GM12878 (cell line): ENCODE measurements around the gene RAPGEF3. TPM values are rescaled to one million over a fixed set of nuclear protein-coding genes. Genes with fewer than 3 reads are reported as not detected.

Experiments
- BCL3 ChIP-seq: IDR thresholded peaks from 2 replicates; pipeline ENCODE4 v1.6.1; 2011; ENCODE audit warnings: borderline replicate concordance, low read depth, mild to moderate bottlenecking, moderate library complexity, low read length; ENCODE audit not compliant: insufficient read depth, poor library complexity, severe bottlenecking
- BHLHE40 ChIP-seq, 2 experiments: fragments of 450-650 bp in 1 of 2; IDR thresholded peaks; 2 replicates each; pipeline ENCODE4 v1.6.1; 2011 to 2017; ENCODE audit warnings: low read depth in 2 of 2, borderline replicate concordance in 1 of 2, improper control_type of control experiment in 1 of 2, low read length in 1 of 2, mild to moderate bottlenecking in 1 of 2
- CBX3 ChIP-seq: fragments of 200-600 bp; sonication (generic); IDR thresholded peaks from 2 replicates; pipeline ENCODE4 v1.6.1; 2016; ENCODE audit warnings: low read depth, borderline replicate concordance
- CTCF ChIP-seq, 3 experiments: IDR thresholded peaks in 2 of 3; conservative IDR thresholded peaks in 1 of 3; 2 replicates each; pipeline ENCODE4 v1.5.1; 2011; ENCODE audit warnings: low read depth in 3 of 3, low read length in 3 of 3, mild to moderate bottlenecking in 3 of 3, control low read depth in 2 of 3, moderate library complexity in 2 of 3, inconsistent platforms in 1 of 3, mixed read lengths in 1 of 3; ENCODE audit not compliant: control insufficient read depth in 2 of 3, insufficient read depth in 1 of 3; ENCODE audit errors: extremely low read depth in 1 of 3
- FOS ChIP-seq: IDR thresholded peaks from 3 replicates; pipeline ENCODE4 v1.6.1; 2011; ENCODE audit warnings: borderline replicate concordance; ENCODE audit not compliant: insufficient read length; ENCODE audit errors: extremely low read depth
- FOXK2 ChIP-seq: fragments of 450-650 bp; IDR thresholded peaks from 2 replicates; pipeline ENCODE4 v1.6.1; 2017; ENCODE audit warnings: mild to moderate bottlenecking, moderate library complexity
- GABPA ChIP-seq: IDR thresholded peaks from 2 replicates; pipeline ENCODE4 v1.6.1; 2014; ENCODE audit warnings: antibody characterized with exemption, low read depth, mild to moderate bottlenecking, inconsistent platforms
- IKZF1 ChIP-seq: fragments of 450-650 bp; conservative IDR thresholded peaks from 2 replicates; pipeline ENCODE4 v1.6.1; 2017; ENCODE audit warnings: antibody characterized with exemption, mild to moderate bottlenecking
- NFYA ChIP-seq: IDR thresholded peaks from 2 replicates; pipeline ENCODE4 v1.6.1; 2011; ENCODE audit warnings: low read depth, mild to moderate bottlenecking, low read length, improper control_type of control experiment, borderline replicate concordance
- NR2F1 ChIP-seq: fragments of 450-650 bp; conservative IDR thresholded peaks from 2 replicates; pipeline ENCODE4 v1.6.1; 2017; ENCODE audit warnings: mild to moderate bottlenecking
- POLR2A ChIP-seq: IDR thresholded peaks from 2 replicates; pipeline ENCODE4 v1.6.1; 2011; ENCODE audit warnings: low read depth, mild to moderate bottlenecking, low read length
- PRDM15 ChIP-seq: fragments of 450-650 bp; formaldehyde crosslinking; IDR thresholded peaks from 2 replicates; pipeline ENCODE4 v1.4.0; 2020; ENCODE audit warnings: mild to moderate bottlenecking, moderate library complexity
- RBBP5 ChIP-seq: fragments of 200-600 bp; sonication (generic); conservative IDR thresholded peaks from 2 replicates; pipeline ENCODE4 v1.6.1; 2016
- SIN3A ChIP-seq: IDR thresholded peaks from 2 replicates; pipeline ENCODE4 v1.6.1; 2012; ENCODE audit warnings: low read depth, low read length, improper control_type of control experiment
- SIX5 ChIP-seq: IDR thresholded peaks from 2 replicates; pipeline ENCODE4 v1.6.1; 2011; ENCODE audit warnings: mild to moderate bottlenecking, low read depth, low read length, moderate library complexity; ENCODE audit not compliant: severe bottlenecking
- SMAD1 ChIP-seq: fragments of 450-650 bp; IDR thresholded peaks from 2 replicates; pipeline ENCODE4 v1.6.1; 2018; ENCODE audit warnings: mild to moderate bottlenecking, low read depth; ENCODE audit not compliant: partially characterized antibody
- SRF ChIP-seq, 2 experiments: IDR thresholded peaks; 2 replicates each; pipeline ENCODE4 v1.6.1; 2011; ENCODE audit warnings: low read depth in 2 of 2, low read length in 2 of 2, mild to moderate bottlenecking in 1 of 2, moderate library complexity in 1 of 2
- TCF12 ChIP-seq: IDR thresholded peaks from 2 replicates; pipeline ENCODE4 v1.6.1; 2011; ENCODE audit warnings: low read depth, mild to moderate bottlenecking, low read length
- ZNF384 ChIP-seq: IDR thresholded peaks from 2 replicates; pipeline ENCODE4 v1.6.1; 2012; ENCODE audit warnings: low read depth, mild to moderate bottlenecking, low read length, improper control_type of control experiment, borderline replicate concordance
- ZSCAN29 ChIP-seq: fragments of 450-650 bp; IDR thresholded peaks from 2 replicates; pipeline ENCODE4 v1.6.1; 2017; ENCODE audit warnings: mild to moderate bottlenecking, moderate library complexity
- polyA plus RNA-seq, 11 experiments: library from polyadenylated mRNA; depleted of rRNA in 4 of 11; unstranded in 6 of 11; stranded (reverse) in 5 of 11; fragments of >200 nt; fragmentation: Nextera tagmentation in 4 of 11; fragmentation: Illumina TruSeq in 1 of 11; extraction: Ambion mirVana in 4 of 11; extraction: Trizol in 1 of 11; gene quantifications; 1 replicate in 1 of 11; 2 replicates in 10 of 11; pipeline versions ENCODE4 v1.2.1 to v1.2.3, GENCODE V29; 2011 to 2016; ENCODE audit warnings: inconsistent platforms in 2 of 11, missing spikeins in 2 of 11, low read depth in 1 of 11
- total RNA-seq, 4 experiments: library from RNA; depleted of rRNA in 3 of 4; stranded (reverse); fragments of >200 nt in 3 of 4; fragmentation: Illumina TruSeq in 1 of 4; extraction: Trizol in 1 of 4; gene quantifications; 2 replicates each; pipeline versions ENCODE4 v1.2.1 to v1.2.3, GENCODE V29; 2013 to 2021
- TF ChIP-seq, protein P1 (sequence below): IDR thresholded peaks from 2 replicates; pipeline ENCODE4 v1.6.1; 2012; ENCODE audit warnings: low read depth, low read length, improper control_type of control experiment
- TF ChIP-seq, protein P2 (sequence below): fragments of 150-350 bp; IDR thresholded peaks from 2 replicates; pipeline ENCODE4 v1.6.1; 2014; ENCODE audit warnings: mild to moderate bottlenecking, low read depth, low read length

RAPGEF3 gene
- total and polyA plus RNA-seq, 10 of the 15 experiments (the other 5 are each of a cell fraction or from before 2014, with no cell fraction given) = 0.02 to 0.92 (median 0.31) TPM; not detected in 2

DNA sequence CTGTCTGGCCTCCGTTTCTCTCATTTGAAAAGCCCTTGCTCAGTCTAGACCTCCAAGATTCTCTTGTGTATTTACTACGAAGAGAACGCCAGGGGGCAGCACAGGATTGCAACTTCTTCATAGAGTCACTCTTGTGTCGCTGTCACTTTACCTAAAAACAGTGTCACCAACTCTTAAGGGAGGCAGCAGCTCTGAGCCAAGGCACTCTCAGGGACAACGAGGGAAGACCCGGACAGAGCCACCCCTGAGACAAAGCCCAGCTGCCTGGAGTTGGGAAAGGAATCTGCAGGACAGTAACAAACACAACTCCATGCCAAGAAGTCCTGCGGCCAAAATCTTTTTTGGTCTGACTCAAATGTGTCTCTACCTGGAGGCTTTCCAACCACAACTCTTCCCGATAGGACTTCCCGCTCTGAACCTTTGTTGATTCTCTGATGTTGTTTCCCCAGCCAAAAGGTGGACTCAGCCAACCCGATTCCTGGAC is 43.2 kb downstream of the RAPGEF3 start (continued):
- TF ChIP-seq CTCF (IDR thresholded peaks at IDR 0.05 in 2 of 3, conservative IDR thresholded peaks at IDR 0.05 in 1 of 3; ENCODE audit: control insufficient read depth in 2 of 3, extremely low read depth in 1 of 3, insufficient read depth in 1 of 3, low read depth in 3 of 3, low read length in 3 of 3) = peak; percentile 65 to 88 (median 75); a peak in 5 of 6 replicates
- TF ChIP-seq BCL3 = no peak
- TF ChIP-seq CBX3 = no peak
- TF ChIP-seq NR2F1 = no peak
- TF ChIP-seq PRDM15 = no peak
- TF ChIP-seq, protein P1, sequence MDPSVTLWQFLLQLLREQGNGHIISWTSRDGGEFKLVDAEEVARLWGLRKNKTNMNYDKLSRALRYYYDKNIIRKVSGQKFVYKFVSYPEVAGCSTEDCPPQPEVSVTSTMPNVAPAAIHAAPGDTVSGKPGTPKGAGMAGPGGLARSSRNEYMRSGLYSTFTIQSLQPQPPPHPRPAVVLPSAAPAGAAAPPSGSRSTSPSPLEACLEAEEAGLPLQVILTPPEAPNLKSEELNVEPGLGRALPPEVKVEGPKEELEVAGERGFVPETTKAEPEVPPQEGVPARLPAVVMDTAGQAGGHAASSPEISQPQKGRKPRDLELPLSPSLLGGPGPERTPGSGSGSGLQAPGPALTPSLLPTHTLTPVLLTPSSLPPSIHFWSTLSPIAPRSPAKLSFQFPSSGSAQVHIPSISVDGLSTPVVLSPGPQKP = no peak
- TF ChIP-seq POLR2A = no peak
- TF ChIP-seq SIN3A = no peak
- no peak for TF ChIP-seq BHLHE40 (IDR thresholded peaks at IDR 0.05; ENCODE audit: borderline replicate concordance in 1 of 2, low read depth in 2 of 2, low read length in 1 of 2)
- TF ChIP-seq SMAD1 = no peak
- no peak for TF ChIP-seq FOXK2
- no peak for TF ChIP-seq RBBP5
- no peak for TF ChIP-seq ZSCAN29
- no peak for TF ChIP-seq TCF12
- TF ChIP-seq, protein P2, sequence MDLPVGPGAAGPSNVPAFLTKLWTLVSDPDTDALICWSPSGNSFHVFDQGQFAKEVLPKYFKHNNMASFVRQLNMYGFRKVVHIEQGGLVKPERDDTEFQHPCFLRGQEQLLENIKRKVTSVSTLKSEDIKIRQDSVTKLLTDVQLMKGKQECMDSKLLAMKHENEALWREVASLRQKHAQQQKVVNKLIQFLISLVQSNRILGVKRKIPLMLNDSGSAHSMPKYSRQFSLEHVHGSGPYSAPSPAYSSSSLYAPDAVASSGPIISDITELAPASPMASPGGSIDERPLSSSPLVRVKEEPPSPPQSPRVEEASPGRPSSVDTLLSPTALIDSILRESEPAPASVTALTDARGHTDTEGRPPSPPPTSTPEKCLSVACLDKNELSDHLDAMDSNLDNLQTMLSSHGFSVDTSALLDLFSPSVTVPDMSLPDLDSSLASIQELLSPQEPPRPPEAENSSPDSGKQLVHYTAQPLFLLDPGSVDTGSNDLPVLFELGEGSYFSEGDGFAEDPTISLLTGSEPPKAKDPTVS = 0 out of 2 replicates have a peak, but pooled peaks have one; percentile 31
- no peak for TF ChIP-seq NFYA
- no peak for TF ChIP-seq FOS
- no peak for TF ChIP-seq GABPA
- TF ChIP-seq SRF (IDR thresholded peaks at IDR 0.05; ENCODE audit: low read depth in 2 of 2, low read length in 2 of 2) = no peak
- TF ChIP-seq SIX5 = no peak
- TF ChIP-seq IKZF1 = no peak
- TF ChIP-seq ZNF384 = no peak
